ENCODE results near the gene ADGRG6. TPM values are rescaled to one million over a fixed set of nuclear protein-coding genes. Genes with fewer than 3 reads are reported as not detected.

The ADGRG6 gene
- total and polyA plus RNA-seq, 2 of the 8 experiments (the other 6 are each of a cell fraction or from before 2014, with no cell fraction given), result 1.1 to 6.2 TPM

DNA sequence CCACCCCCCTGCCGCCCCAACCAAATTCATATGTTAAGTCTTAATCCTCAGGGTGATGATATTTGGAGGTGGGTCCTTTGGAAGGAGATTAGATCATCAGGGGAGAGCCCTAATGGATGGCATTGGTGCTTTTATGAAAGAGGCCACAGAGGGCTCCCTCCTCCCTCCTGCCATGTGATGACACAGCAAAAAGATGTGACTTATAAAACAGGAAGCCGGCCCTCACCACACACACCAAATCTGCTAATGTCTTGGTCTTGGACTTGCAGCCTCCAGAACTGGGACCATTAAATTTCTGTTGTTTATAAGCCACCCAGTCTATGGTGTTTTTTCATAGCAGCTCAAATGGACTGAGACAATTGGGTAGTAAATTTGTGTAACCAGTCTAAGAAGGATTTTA, 176.3 kb downstream of the ADGRG6 start (continued):
- TF ChIP-seq FOSL1 (IDR thresholded peaks at IDR 0.05; ENCODE audit: insufficient read depth, low read depth, low read length) (no peak), RNF2 (IDR thresholded peaks at IDR 0.05; ENCODE audit: borderline replicate concordance, low read depth, low read length, missing control alignments, poor library complexity, severe bottlenecking) (no peak), HDAC6 (IDR thresholded peaks at IDR 0.05; ENCODE audit: low read depth, low read length) (no peak), EZH2 (IDR thresholded peaks at IDR 0.05; ENCODE audit: low read depth, low read length, severe bottlenecking) (no peak)
- TF ChIP-seq, protein P1, sequence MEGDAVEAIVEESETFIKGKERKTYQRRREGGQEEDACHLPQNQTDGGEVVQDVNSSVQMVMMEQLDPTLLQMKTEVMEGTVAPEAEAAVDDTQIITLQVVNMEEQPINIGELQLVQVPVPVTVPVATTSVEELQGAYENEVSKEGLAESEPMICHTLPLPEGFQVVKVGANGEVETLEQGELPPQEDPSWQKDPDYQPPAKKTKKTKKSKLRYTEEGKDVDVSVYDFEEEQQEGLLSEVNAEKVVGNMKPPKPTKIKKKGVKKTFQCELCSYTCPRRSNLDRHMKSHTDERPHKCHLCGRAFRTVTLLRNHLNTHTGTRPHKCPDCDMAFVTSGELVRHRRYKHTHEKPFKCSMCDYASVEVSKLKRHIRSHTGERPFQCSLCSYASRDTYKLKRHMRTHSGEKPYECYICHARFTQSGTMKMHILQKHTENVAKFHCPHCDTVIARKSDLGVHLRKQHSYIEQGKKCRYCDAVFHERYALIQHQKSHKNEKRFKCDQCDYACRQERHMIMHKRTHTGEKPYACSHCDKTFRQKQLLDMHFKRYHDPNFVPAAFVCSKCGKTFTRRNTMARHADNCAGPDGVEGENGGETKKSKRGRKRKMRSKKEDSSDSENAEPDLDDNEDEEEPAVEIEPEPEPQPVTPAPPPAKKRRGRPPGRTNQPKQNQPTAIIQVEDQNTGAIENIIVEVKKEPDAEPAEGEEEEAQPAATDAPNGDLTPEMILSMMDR (IDR thresholded peaks at IDR 0.05; ENCODE audit: control extremely low read depth in 1 of 3, insufficient read depth in 1 of 3, low read depth in 1 of 3, low read length in 3 of 3), result peak in 1 of 3 experiments; percentile 12; a peak in 1 of 4 replicates

Measured in H1 (cell line).